Measurements from ENCODE around the gene C19orf18. TPM values are rescaled to one million over a fixed set of nuclear protein-coding genes. Genes with fewer than 3 reads are reported as not detected.

Gene C19orf18
- total RNA-seq, 6 donors from 2014 or later, result 0.46 to 7.7 (median 1.2) TPM; not detected in 1

GRCh38 chr19:57964761-57965160 lies 9.6 kb downstream of the C19orf18 start:
- WGBS, 2 donors, result 83 to 90% methylated on average over 8 of the region's 8 CpGs
- Histone ChIP-seq H3K27ac (no peak overlapping the region), H3K9me3 (peaks cover 20 to 93% (median 84%) of the 10 kb centered on the region in 4 donors), H3K27me3 (no peaks in the 10 kb centered on the region), H3K4me3 (no peak overlapping the region), H3K36me3 (no peaks in the 10 kb centered on the region), H3K4me1 (no peaks in the 10 kb centered on the region)
- TF ChIP-seq EP300 (IDR thresholded peaks at IDR 0.05) (no peak), POLR2A (IDR thresholded peaks at IDR 0.05) (no peak), POLR2AphosphoS5 (IDR thresholded peaks at IDR 0.05) (no peak), CTCF (IDR thresholded peaks at IDR 0.05) (no peak)
- no peak for DNase-seq
- no peak for ATAC-seq (ENCODE audit: low FRiP score in 2 of 2)

GRCh38 chr19:57961785-57962184 lies 12.5 kb downstream of the C19orf18 start:
- no peak overlapping the region for H3K27ac ChIP-seq
- H3K36me3 ChIP-seq, result no peaks in the 10 kb centered on the region
- H3K4me3 ChIP-seq, result no peak overlapping the region
- H3K4me1 ChIP-seq, result no peaks in the 10 kb centered on the region
- H3K9me3 ChIP-seq, result peaks cover 19 to 93% (median 83%) of the 10 kb centered on the region in 4 donors
- DNase-seq (no peak), ATAC-seq (ENCODE audit: low FRiP score in 2 of 2) (no peak)
- no peaks in the 10 kb centered on the region for H3K27me3 ChIP-seq
- TF ChIP-seq POLR2AphosphoS5 (IDR thresholded peaks at IDR 0.05) (no peak), CTCF (IDR thresholded peaks at IDR 0.05) (no peak), EP300 (IDR thresholded peaks at IDR 0.05) (no peak), POLR2A (IDR thresholded peaks at IDR 0.05) (no peak)
- WGBS, 2 donors, result 83 to 96% methylated on average over 1 of the region's 1 CpG

GRCh38 chr19:57954996-57955395 lies 19.3 kb downstream of the C19orf18 start:
- H3K9me3 ChIP-seq, result peaks cover 4 to 87% (median 40%) of the 10 kb centered on the region in 4 donors
- no peak overlapping the region for H3K27ac ChIP-seq
- 88 to 94% methylated on average over 4 of the region's 4 CpGs for WGBS, 2 donors
- H3K4me1 ChIP-seq, result no peaks in the 10 kb centered on the region
- no peak for DNase-seq
- no peaks in the 10 kb centered on the region for H3K27me3 ChIP-seq
- no peaks in the 10 kb centered on the region for H3K36me3 ChIP-seq
- H3K4me3 ChIP-seq, result no peak overlapping the region
- TF ChIP-seq EP300 (IDR thresholded peaks at IDR 0.05), result no peak
- TF ChIP-seq CTCF (IDR thresholded peaks at IDR 0.05), result no peak
- TF ChIP-seq POLR2AphosphoS5 (IDR thresholded peaks at IDR 0.05), result no peak
- no peak for TF ChIP-seq POLR2A (IDR thresholded peaks at IDR 0.05)
- no peak for ATAC-seq (ENCODE audit: low FRiP score in 2 of 2)

- peaks cover 4 to 64% (median 25%) of the 10 kb centered on the region in 4 donors for H3K9me3 ChIP-seq
- ATAC-seq (ENCODE audit: low FRiP score in 2 of 2) (no peak), DNase-seq (peak in 1 of 2 donors; percentile 68)
- H3K36me3 ChIP-seq, result no peaks in the 10 kb centered on the region
- H3K4me3 ChIP-seq, result no peak overlapping the region
- WGBS, 2 donors, result 90 to 93% methylated on average over 8 to 12 of the region's 12 CpGs
- peaks cover 6 to 16% (median 7%) of the 10 kb centered on the region in 4 donors for H3K4me1 ChIP-seq
- TF ChIP-seq EP300 (IDR thresholded peaks at IDR 0.05) (no peak), CTCF (IDR thresholded peaks at IDR 0.05) (no peak), POLR2A (IDR thresholded peaks at IDR 0.05) (no peak), POLR2AphosphoS5 (IDR thresholded peaks at IDR 0.05) (no peak)
- H3K27ac ChIP-seq, result no peak overlapping the region
- no peaks in the 10 kb centered on the region for H3K27me3 ChIP-seq
Observed at GRCh38 chr19:57949702-57950101, 24.6 kb downstream of the C19orf18 start.

GRCh38 chr19:57949296-57949695 lies 25.0 kb downstream of the C19orf18 start:
- DNase-seq, result peak in 1 of 2 donors; percentile 78
- ATAC-seq (ENCODE audit: low FRiP score in 2 of 2), result no peak
- H3K9me3 ChIP-seq, result peaks cover 4 to 64% (median 28%) of the 10 kb centered on the region in 4 donors
- no peaks in the 10 kb centered on the region for H3K27me3 ChIP-seq
- peaks cover 6 to 16% (median 7%) of the 10 kb centered on the region in 4 donors for H3K4me1 ChIP-seq
- H3K36me3 ChIP-seq, result no peaks in the 10 kb centered on the region
- 93 to 94% methylated on average over 15 to 24 of the region's 24 CpGs for WGBS, 2 donors
- TF ChIP-seq POLR2A (IDR thresholded peaks at IDR 0.05) (no peak), CTCF (IDR thresholded peaks at IDR 0.05) (no peak), POLR2AphosphoS5 (IDR thresholded peaks at IDR 0.05) (no peak), EP300 (IDR thresholded peaks at IDR 0.05) (no peak)
- H3K27ac ChIP-seq, result no peak overlapping the region
- H3K4me3 ChIP-seq, result no peak overlapping the region
